ENCODE measurements around the gene AKAP5. TPM values are rescaled to one million over a fixed set of nuclear protein-coding genes. Genes with fewer than 3 reads are reported as not detected.
A peak's percentile ranks its signal among the peaks of the same experiment; 100 is the strongest.

The AKAP5 gene
- total and polyA plus RNA-seq, 2 donors (not counting 1 experiment from before 2014, with no cell fraction given) = 0.17 to 0.19 TPM

- no peak overlapping the region for H3K4me3 ChIP-seq (replicated peaks in 1 of 4; ENCODE audit: control extremely low read depth in 1 of 4, insufficient read depth in 1 of 4, low read depth in 3 of 4, low read length in 4 of 4)
- TF ChIP-seq EZH2 (IDR thresholded peaks at IDR 0.05; ENCODE audit: low read length, missing control alignments) (no peak), CTCF (conservative IDR thresholded peaks at IDR 0.05 in 1 of 2, IDR thresholded peaks at IDR 0.05 in 1 of 2; ENCODE audit: low read depth in 1 of 2, low read length in 2 of 2) (no peak)
- no peak overlapping the region for H2AFZ ChIP-seq (ENCODE audit: low read length)
- DNase-seq (ENCODE audit: low read depth in 2 of 2) = no peak
- H3K9me3 ChIP-seq (ENCODE audit: control insufficient read depth, insufficient read depth, low read depth, low read length) = no peaks in the 10 kb centered on the region
- H3K27me3 ChIP-seq (ENCODE audit: control insufficient read depth, insufficient read depth, low read length) = no peaks in the 10 kb centered on the region
- H3K27ac ChIP-seq (ENCODE audit: insufficient read depth, low read length) = no peak overlapping the region
- H3K79me2 ChIP-seq (ENCODE audit: control insufficient read depth, insufficient read depth, low read length) = no peaks in the 10 kb centered on the region
- H4K20me1 ChIP-seq (ENCODE audit: control insufficient read depth, extremely low read depth, insufficient read depth, low read length) = no peaks in the 10 kb centered on the region
- H3K9ac ChIP-seq (ENCODE audit: insufficient read depth, low read length) = no peak overlapping the region
- peaks cover 7% of the 10 kb centered on the region for H3K36me3 ChIP-seq (ENCODE audit: control insufficient read depth, insufficient read depth, low read length)
- H3K4me1 ChIP-seq (ENCODE audit: control insufficient read depth, extremely low read depth, insufficient read depth, low read length) = peaks cover 8% of the 10 kb centered on the region
- H3K4me2 ChIP-seq (ENCODE audit: extremely low read depth, insufficient read depth, low read length) = no peak overlapping the region
Measured at GRCh38 chr14:64417771-64418125, 47.6 kb upstream of the AKAP5 start.

- H3K9ac ChIP-seq (ENCODE audit: insufficient read depth, low read length) = no peak overlapping the region
- H3K4me2 ChIP-seq (ENCODE audit: extremely low read depth, insufficient read depth, low read length) = no peak overlapping the region
- peaks cover 8% of the 10 kb centered on the region for H3K4me1 ChIP-seq (ENCODE audit: control insufficient read depth, extremely low read depth, insufficient read depth, low read length)
- no peak for DNase-seq (ENCODE audit: low read depth in 2 of 2)
- TF ChIP-seq CTCF (conservative IDR thresholded peaks at IDR 0.05 in 1 of 2, IDR thresholded peaks at IDR 0.05 in 1 of 2; ENCODE audit: low read depth in 1 of 2, low read length in 2 of 2) (no peak), EZH2 (IDR thresholded peaks at IDR 0.05; ENCODE audit: low read length, missing control alignments) (no peak)
- no peak overlapping the region for H3K27ac ChIP-seq (ENCODE audit: insufficient read depth, low read length)
- no peaks in the 10 kb centered on the region for H3K27me3 ChIP-seq (ENCODE audit: control insufficient read depth, insufficient read depth, low read length)
- no peaks in the 10 kb centered on the region for H3K79me2 ChIP-seq (ENCODE audit: control insufficient read depth, insufficient read depth, low read length)
- H3K4me3 ChIP-seq (replicated peaks in 1 of 4; ENCODE audit: control extremely low read depth in 1 of 4, insufficient read depth in 1 of 4, low read depth in 3 of 4, low read length in 4 of 4) = no peak overlapping the region
- H2AFZ ChIP-seq (ENCODE audit: low read length) = no peak overlapping the region
- H3K36me3 ChIP-seq (ENCODE audit: control insufficient read depth, insufficient read depth, low read length) = peaks cover 7% of the 10 kb centered on the region
- H4K20me1 ChIP-seq (ENCODE audit: control insufficient read depth, extremely low read depth, insufficient read depth, low read length) = no peaks in the 10 kb centered on the region
- no peaks in the 10 kb centered on the region for H3K9me3 ChIP-seq (ENCODE audit: control insufficient read depth, insufficient read depth, low read depth, low read length)
Measured at GRCh38 chr14:64419003-64419402, 46.3 kb upstream of the AKAP5 start.

GRCh38 chr14:64421166-64421565, 44.1 kb upstream of the AKAP5 start:
- Histone ChIP-seq H3K4me1 (ENCODE audit: control insufficient read depth, extremely low read depth, insufficient read depth, low read length) (peaks cover 8% of the 10 kb centered on the region), H2AFZ (ENCODE audit: low read length) (no peak overlapping the region), H3K36me3 (ENCODE audit: control insufficient read depth, insufficient read depth, low read length) (peaks cover 4% of the 10 kb centered on the region), H3K4me3 (replicated peaks in 1 of 4; ENCODE audit: control extremely low read depth in 1 of 4, insufficient read depth in 1 of 4, low read depth in 3 of 4, low read length in 4 of 4) (no peak overlapping the region), H4K20me1 (ENCODE audit: control insufficient read depth, extremely low read depth, insufficient read depth, low read length) (no peaks in the 10 kb centered on the region), H3K9me3 (ENCODE audit: control insufficient read depth, insufficient read depth, low read depth, low read length) (no peaks in the 10 kb centered on the region), H3K9ac (ENCODE audit: insufficient read depth, low read length) (no peak overlapping the region), H3K79me2 (ENCODE audit: control insufficient read depth, insufficient read depth, low read length) (no peaks in the 10 kb centered on the region), H3K27ac (ENCODE audit: insufficient read depth, low read length) (no peak overlapping the region), H3K27me3 (ENCODE audit: control insufficient read depth, insufficient read depth, low read length) (no peaks in the 10 kb centered on the region), H3K4me2 (ENCODE audit: extremely low read depth, insufficient read depth, low read length) (no peak overlapping the region)
- TF ChIP-seq EZH2 (IDR thresholded peaks at IDR 0.05; ENCODE audit: low read length, missing control alignments) (no peak), CTCF (conservative IDR thresholded peaks at IDR 0.05 in 1 of 2, IDR thresholded peaks at IDR 0.05 in 1 of 2; ENCODE audit: low read depth in 1 of 2, low read length in 2 of 2) (no peak)
- peak; percentile 62 to 89 for DNase-seq (ENCODE audit: low read depth in 2 of 2)

Measured in fibroblast of lung (primary cell).